ENCODE results near the gene LPAR1. TPM values are rescaled to one million over a fixed set of nuclear protein-coding genes. Genes with fewer than 3 reads are reported as not detected.

LPAR1 gene
- total and polyA plus RNA-seq, 2 donors (not counting 1 experiment from before 2014, with no cell fraction given): 0.06 TPM; not detected in 1

GRCh38 chr9:111056538-111056937 lies 18.3 kb upstream of the LPAR1 start:
- H3K4me1 ChIP-seq (ENCODE audit: control insufficient read depth in 2 of 2, insufficient read depth in 2 of 2, low read length in 2 of 2): no peaks in the 10 kb centered on the region
- Mint-ChIP-seq H3K4me1 (no peaks in the 10 kb centered on the region), H3K27ac (no peak overlapping the region), H3K4me3 (no peak overlapping the region), H3K27me3 (peaks cover 9% of the 10 kb centered on the region), H3K9me3 (ENCODE audit: insufficient read depth) (peaks cover 2% of the 10 kb centered on the region)
- H3K27ac ChIP-seq (ENCODE audit: low read length in 2 of 2): no peak overlapping the region
- no peak overlapping the region for H2AFZ ChIP-seq (ENCODE audit: insufficient read depth, low read depth, low read length, poor library complexity, severe bottlenecking)
- ATAC-seq (ENCODE audit: low read depth) (no peak), DNase-seq (no peak)
- intact Hi-C loops (cut with micrococcal nuclease): no loop called here
- H3K79me2 ChIP-seq (ENCODE audit: control insufficient read depth, insufficient read depth, low read length): no peaks in the 10 kb centered on the region
- H3K9me3 ChIP-seq (ENCODE audit: control extremely low read depth in 1 of 3, control insufficient read depth in 2 of 3, insufficient read depth in 1 of 3, low read length in 2 of 3): no peaks in the 10 kb centered on the region
- no peak overlapping the region for H3K4me2 ChIP-seq (replicated peaks; ENCODE audit: low read depth, low read length, poor library complexity, severe bottlenecking)
- no peak overlapping the region for H3K9ac ChIP-seq (ENCODE audit: low read length)
- H3K36me3 ChIP-seq (replicated peaks in 1 of 2; ENCODE audit: control extremely low read depth in 1 of 2, control insufficient read depth in 1 of 2, extremely low read depth in 1 of 2, insufficient read depth in 2 of 2, low read length in 1 of 2): no peaks in the 10 kb centered on the region
- no peak overlapping the region for H3K4me3 ChIP-seq (ENCODE audit: control extremely low read depth in 1 of 5, extremely low read depth in 1 of 5, insufficient read depth in 1 of 5, low read depth in 2 of 5, low read length in 4 of 5)
- ChIA-PET CTCF (no interaction called here), POLR2A (no interaction called here)
- no CpG with 5 or more reads among the region's 3 CpGs for WGBS (ENCODE audit: insufficient coverage)
- TF ChIP-seq, protein P1, sequence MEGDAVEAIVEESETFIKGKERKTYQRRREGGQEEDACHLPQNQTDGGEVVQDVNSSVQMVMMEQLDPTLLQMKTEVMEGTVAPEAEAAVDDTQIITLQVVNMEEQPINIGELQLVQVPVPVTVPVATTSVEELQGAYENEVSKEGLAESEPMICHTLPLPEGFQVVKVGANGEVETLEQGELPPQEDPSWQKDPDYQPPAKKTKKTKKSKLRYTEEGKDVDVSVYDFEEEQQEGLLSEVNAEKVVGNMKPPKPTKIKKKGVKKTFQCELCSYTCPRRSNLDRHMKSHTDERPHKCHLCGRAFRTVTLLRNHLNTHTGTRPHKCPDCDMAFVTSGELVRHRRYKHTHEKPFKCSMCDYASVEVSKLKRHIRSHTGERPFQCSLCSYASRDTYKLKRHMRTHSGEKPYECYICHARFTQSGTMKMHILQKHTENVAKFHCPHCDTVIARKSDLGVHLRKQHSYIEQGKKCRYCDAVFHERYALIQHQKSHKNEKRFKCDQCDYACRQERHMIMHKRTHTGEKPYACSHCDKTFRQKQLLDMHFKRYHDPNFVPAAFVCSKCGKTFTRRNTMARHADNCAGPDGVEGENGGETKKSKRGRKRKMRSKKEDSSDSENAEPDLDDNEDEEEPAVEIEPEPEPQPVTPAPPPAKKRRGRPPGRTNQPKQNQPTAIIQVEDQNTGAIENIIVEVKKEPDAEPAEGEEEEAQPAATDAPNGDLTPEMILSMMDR (IDR thresholded peaks at IDR 0.05): no peak
- TF ChIP-seq EZH2 (IDR thresholded peaks at IDR 0.05; ENCODE audit: borderline replicate concordance, insufficient read depth, low read depth, low read length, poor library complexity, severe bottlenecking): no peak
- H3K27me3 ChIP-seq (replicated peaks in 1 of 4; ENCODE audit: control extremely low read depth in 1 of 4, control insufficient read depth in 3 of 4, insufficient read depth in 4 of 4, low read length in 3 of 4): no peaks in the 10 kb centered on the region
- no peaks in the 10 kb centered on the region for H4K20me1 ChIP-seq (ENCODE audit: control insufficient read depth, insufficient read depth, low read length, poor library complexity, severe bottlenecking)

DNA sequence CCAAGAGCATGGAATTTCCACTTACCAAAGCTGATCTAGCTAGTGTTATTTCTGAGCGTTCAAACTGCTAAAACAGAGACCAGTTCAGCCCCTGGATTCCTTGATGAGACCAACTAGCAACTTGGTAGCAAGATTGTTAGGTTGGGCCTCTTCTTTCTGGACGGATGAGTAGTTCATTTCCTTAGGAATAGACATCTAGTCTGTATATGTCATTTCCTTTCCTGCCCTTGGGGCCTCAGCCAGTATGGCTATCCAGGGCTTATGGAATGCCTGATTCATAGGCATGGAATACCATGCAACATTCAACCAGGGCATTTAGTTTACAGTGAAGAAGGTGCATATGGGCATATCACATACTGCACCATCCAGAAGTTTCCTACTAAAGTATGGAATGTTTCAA lies 14.5 kb upstream of the LPAR1 start:
- Mint-ChIP-seq H3K4me1 (no peaks in the 10 kb centered on the region), H3K27me3 (peaks cover 4% of the 10 kb centered on the region), H3K9me3 (ENCODE audit: insufficient read depth) (no peaks in the 10 kb centered on the region), H3K27ac (no peak overlapping the region), H3K4me3 (no peak overlapping the region)
- CTCF ChIA-PET: no interaction called here
- WGBS (ENCODE audit: insufficient coverage): 100% methylated on average over 1 of the region's 2 CpGs
- H3K27me3 ChIP-seq (replicated peaks in 1 of 4; ENCODE audit: control extremely low read depth in 1 of 4, control insufficient read depth in 3 of 4, insufficient read depth in 4 of 4, low read length in 3 of 4): no peaks in the 10 kb centered on the region
- no peak overlapping the region for H3K9ac ChIP-seq (ENCODE audit: low read length)
- POLR2A ChIA-PET: no interaction called here
- no peak overlapping the region for H2AFZ ChIP-seq (ENCODE audit: insufficient read depth, low read depth, low read length, poor library complexity, severe bottlenecking)
- H3K4me2 ChIP-seq (replicated peaks; ENCODE audit: low read depth, low read length, poor library complexity, severe bottlenecking): no peak overlapping the region
- H3K4me3 ChIP-seq (ENCODE audit: control extremely low read depth in 1 of 5, extremely low read depth in 1 of 5, insufficient read depth in 1 of 5, low read depth in 2 of 5, low read length in 4 of 5): no peak overlapping the region
- H3K9me3 ChIP-seq (ENCODE audit: control extremely low read depth in 1 of 3, control insufficient read depth in 2 of 3, insufficient read depth in 1 of 3, low read length in 2 of 3): no peaks in the 10 kb centered on the region
- H3K79me2 ChIP-seq (ENCODE audit: control insufficient read depth, insufficient read depth, low read length): no peaks in the 10 kb centered on the region
- H4K20me1 ChIP-seq (ENCODE audit: control insufficient read depth, insufficient read depth, low read length, poor library complexity, severe bottlenecking): no peaks in the 10 kb centered on the region
- no peaks in the 10 kb centered on the region for H3K36me3 ChIP-seq (replicated peaks in 1 of 2; ENCODE audit: control extremely low read depth in 1 of 2, control insufficient read depth in 1 of 2, extremely low read depth in 1 of 2, insufficient read depth in 2 of 2, low read length in 1 of 2)
- H3K4me1 ChIP-seq (ENCODE audit: control insufficient read depth in 2 of 2, insufficient read depth in 2 of 2, low read length in 2 of 2): no peaks in the 10 kb centered on the region
- ATAC-seq (ENCODE audit: low read depth) (no peak), DNase-seq (no peak)
- H3K27ac ChIP-seq (ENCODE audit: low read length in 2 of 2): no peak overlapping the region
- intact Hi-C loops (cut with micrococcal nuclease): no loop called here
- TF ChIP-seq EZH2 (IDR thresholded peaks at IDR 0.05; ENCODE audit: borderline replicate concordance, insufficient read depth, low read depth, low read length, poor library complexity, severe bottlenecking): no peak
- TF ChIP-seq, protein P1 (IDR thresholded peaks at IDR 0.05): no peak

Data from B cell (primary cell).